NCI-H146 (cell line): ENCODE results near the gene RPP21.
"Not testable (repeated sequence)": the region's sequence is repeated elsewhere in the genome, so short reads cannot be mapped to it uniquely, and the experiment has no call there.

ENCODE experiments used
- DNase-seq: peaks from one replicate; lab custom pipeline; 2025; lab: John Stamatoyannopoulos, UW

The RPP21 gene

GRCh38 chr6:30329331-30329730 is 15.6 kb upstream of the RPP21 start:
- no peak for DNase-seq

DNA sequence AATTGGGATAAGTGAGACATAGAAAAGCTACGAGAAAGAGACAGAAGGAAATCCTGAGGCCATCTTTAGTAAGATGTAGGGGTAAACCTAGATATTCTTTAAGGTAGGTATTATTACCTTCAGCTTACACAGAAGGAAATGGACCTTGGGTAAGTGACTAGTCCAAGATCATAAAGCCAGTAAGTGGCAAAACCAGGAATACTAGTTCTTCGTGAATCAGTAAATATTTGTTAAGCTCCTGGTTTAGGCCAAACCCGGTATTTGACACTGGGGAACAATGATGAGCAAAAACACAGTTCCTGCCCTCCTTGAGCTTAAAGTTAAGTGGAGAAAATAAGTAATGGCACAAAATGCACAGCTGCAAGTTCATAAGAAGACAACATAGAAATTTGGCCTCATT is 13.0 kb upstream of the RPP21 start:
- DNase-seq, result no peak

GRCh38 chr6:30334075-30334783 is 10.7 kb upstream of the RPP21 start:
- no peak for DNase-seq

DNA sequence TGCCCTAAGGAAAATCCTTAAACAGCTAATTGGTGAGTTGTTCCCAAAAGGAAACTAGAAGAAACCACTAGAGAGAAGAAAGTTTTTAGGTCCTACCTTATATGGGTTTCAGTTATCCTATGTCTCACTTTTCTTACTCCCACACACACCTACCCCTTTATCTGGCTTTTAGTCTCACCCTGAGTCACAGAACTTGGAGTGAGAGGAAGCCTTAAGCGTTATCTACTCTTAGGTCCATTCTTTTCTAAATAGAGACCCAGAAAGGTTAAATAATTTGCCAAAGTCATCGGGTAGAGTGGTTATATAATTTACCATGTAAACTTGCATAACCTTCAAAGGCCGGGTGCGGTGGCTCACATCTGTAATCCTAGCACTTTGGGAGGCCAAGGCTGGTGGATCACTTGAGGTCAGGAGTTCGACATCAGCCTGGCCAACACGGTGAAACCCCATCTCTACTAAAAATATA is 4.3 kb upstream of the RPP21 start:
- DNase-seq, result no peak

DNA sequence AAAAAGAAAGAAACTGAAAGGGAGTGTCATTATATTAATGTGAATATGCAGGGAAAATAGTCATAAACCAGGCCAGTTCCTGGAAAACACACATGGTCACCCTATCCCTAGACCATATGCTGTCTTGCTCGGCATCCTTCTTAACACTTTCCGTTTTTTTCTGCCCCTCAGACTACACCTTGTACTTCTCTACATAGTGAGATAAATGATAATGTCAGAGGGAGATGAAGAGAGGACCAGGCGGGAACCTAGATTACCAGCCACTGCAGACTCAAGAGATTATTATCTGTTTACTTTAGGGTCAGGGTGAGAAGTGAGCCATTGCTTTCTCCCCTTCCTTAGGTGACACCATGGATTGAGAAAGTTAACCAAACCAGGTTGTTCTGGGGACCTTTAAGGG is 3.7 kb upstream of the RPP21 start:
- DNase-seq, result no peak

GRCh38 chr6:30341728-30342127 is 3.2 kb upstream of the RPP21 start:
- no peak for DNase-seq

DNA sequence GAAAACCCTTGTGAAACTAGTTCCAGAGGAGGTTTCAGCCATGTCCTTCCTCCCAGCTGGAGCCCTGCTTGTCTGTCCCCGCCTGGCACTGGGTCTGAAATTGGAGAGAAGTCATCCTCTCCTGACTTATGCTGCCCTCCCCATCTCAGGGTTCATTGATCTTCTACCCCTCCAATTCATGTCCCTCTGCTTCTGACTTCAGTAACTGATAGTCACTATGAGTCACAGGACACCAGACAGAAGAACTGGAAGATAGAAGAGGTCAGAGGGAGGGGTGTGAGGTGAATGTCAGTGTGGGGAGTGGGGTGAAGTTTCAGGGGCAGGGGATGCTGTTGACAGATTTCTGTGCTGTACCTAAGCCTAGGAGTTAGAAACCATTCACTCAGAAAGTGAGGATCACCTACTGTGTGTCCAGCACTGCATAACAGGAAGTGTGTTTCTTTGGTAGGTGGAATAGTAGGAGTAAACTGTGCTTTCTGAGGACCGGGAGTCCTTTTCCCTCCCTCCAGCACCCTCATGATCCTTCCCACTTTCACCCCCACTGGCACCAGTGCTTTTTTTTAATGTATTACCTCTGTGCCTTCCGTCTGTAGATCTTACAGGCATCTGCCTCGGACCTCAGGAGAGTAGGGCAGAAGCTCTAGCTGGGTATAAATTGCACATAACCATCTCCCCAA is 627 bp upstream of the RPP21 start:
- no peak for DNase-seq

DNA sequence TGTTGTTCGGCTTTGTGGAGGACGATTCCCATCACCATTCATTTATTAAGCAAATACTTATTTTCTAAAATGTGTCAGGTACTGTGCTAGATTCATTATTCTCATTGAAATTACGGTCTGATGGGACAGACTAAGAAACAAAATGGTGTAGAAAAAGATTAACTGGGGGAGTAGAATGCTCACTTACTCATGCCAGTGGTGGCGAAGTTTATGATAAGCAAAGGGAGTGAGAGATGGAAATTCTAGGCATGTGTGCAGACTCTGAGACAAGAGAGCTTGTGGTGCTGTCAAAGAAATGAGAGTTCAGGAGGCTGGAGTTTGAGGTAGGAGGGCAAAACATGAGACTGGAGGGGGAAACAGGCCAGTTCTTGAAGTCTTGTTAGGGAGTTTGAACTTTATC is 896 bp downstream of the RPP21 start:
- DNase-seq, result no peak

DNA sequence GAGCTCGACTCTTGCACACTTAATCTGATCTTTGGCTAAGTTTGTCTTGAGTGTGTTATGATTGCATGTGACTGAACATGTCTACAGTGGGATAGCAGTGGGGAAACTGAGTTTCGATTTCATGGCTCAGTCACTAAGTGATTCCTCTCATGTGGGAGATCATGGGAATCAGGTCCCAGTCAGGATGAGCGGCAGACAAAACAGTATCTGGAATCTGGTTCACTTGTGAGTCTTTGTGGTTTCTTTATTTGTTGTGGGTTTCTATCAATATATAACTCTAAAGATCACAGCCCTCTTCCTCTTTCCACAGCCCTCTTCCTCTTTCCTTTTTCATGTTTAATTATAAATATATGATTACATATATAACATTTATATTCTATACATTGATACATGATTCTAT is 4.0 kb downstream of the RPP21 start:
- DNase-seq, result no peak

DNA sequence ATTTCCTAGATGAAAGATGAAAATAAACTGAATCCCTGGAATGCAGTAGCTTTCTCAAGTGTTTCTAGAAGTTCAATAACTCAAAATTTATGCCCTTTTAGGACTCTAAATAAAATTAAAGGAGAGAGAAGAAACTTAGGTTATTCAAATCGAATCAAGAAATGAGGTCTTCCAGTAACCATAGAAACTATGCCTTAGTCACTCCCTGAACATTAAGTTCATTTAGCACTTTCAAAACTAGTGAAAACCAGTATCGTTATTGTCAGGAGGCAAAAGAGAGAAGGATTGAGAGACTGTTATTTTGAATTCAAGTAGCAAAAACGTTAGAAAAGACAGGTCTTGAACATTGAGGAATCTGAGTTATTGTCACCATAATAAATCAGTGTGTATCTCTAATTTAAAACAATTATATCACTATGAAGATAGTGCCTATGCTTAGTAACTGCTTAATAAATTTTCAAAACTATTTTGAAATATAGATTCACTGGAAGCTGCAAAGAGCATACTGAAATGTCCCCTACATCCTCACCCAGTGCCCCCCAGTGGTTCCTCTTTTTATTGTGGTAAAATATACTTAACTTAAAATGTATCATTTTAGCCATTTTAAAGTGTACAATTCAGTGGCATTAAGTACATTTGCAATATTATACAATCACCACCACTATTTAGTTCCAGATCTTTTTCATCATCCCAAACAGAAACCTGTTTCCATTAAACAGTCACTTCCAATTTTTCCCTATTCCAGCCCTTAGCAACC is 4.6 kb downstream of the RPP21 start:
- DNase-seq, result no peak

DNA sequence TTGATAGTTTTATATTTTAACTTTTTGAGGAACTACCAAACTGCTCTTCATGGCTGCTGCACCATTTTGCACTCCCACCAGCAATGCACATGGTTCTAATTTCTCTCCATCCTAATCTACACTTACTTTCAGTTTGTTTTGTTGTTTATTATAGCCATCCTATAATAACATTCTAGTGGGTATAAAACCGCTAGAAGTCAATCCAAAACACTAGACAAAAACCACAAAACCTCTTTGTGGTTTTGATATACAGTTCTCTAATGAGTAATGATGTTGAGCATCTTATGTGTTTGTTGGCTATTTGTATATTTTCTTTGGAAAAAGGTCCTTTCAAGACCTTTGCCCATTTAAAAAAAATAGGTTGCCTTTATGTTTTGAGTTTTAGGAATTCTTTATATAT is 5.6 kb downstream of the RPP21 start:
- DNase-seq, result no peak

DNA sequence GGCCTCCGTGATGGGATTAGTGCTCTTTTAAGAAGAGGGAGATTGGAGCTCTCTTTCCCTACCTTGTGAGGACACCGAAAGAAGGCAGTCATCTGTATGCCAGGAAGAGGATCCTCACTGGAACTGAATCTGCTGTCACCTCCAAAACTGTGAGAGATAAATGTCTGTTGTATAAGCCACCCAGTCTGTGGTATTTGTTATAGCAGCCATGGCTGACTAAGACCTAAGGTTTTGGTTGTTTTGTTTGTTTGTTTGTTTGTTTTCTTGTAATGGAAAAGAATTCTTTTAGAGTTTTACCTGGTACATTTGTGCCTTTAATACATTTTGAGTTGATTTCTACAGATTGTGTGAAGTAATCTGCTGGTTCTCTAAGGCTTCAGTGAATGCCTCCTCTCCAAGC is 7.6 kb downstream of the RPP21 start:
- no peak for DNase-seq

GRCh38 chr6:30355281-30355680 is 10.3 kb downstream of the RPP21 start:
- DNase-seq, result no peak

DNA sequence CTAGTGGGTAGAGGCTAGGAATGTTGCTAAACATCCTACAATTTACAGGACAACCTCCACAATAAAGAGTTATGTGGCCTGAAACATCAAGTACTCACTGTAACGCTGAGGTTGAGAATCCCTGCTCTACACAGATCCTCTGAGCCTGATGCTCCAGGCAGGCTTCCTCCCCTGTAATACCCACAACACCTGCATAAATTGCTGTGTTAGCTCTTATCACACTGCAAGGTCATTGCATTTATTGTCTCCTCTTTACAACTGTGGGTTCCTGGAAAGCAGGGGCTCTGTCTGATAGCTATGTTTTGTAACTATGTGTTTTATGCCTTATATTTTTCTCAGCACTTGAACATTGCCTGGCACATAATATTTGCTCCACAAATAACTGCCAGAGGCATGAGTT is 11.6 kb downstream of the RPP21 start:
- no peak for DNase-seq

- peak; percentile 74 for DNase-seq
These were observed 13.0 kb downstream of the RPP21 start for GRCh38 chr6:30357678-30358540.

DNA sequence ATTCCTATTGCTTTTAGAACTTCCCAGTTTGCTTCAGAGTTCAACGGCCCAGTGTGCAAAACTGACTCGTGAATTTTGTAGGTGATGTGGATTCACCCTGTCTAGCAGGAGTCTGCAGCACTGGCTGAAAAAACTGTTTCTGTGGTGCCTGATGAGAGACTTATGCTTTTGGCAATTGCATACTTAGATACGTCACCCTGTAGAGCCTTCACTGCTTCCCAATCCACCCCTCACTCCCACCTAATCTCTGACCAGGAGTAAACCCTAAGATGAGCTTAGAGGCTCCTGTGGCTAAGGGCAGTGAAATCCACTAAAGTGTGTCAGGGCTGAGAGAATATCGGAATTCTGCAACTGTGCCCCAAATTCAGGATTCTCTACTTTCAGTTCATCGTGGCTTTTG is 14.3 kb downstream of the RPP21 start:
- no peak for DNase-seq

- DNase-seq, result no peak
These were observed 15.2 kb downstream of the RPP21 start for GRCh38 chr6:30360139-30360538.

- DNase-seq, result no peak
These were observed 16.7 kb downstream of the RPP21 start for GRCh38 chr6:30361661-30362060.

DNA sequence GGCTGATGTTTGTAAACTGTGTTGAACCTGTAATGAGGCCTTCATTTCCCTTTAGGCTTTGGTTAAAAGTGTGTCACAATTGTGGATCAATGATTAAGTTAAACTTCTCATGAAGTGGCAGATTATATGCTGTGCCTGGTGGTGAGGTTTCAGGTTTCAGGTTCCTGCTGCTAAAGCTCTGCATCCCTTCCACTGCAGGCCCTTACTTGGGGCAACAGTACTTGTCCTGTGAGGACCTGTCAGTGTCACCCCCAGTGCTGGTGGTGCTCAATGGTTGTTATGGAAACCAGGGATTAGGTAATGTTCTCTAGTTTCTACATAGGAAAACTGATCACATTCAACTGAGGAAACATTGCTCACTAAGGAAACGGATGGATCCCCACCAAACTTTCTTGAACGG is 18.5 kb downstream of the RPP21 start:
- no peak for DNase-seq

DNA sequence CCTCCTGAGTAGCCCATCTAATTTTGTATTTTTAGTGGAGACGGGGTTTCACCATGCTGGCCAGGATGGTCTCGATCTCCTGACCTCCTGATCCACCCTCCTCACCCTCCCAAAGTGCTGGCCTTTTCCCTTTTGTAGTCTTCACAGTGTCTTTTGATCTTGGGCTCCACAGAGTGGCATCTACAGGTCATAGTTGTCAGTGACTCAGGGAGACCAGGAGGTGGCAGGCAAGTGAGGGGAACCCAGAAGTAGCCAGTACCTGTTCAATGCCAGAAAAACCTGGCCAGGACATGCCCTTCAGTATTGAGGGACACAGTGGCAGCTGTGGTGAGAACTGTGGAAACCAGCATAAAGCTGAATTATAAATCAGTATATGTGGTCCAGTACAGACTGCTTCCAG is 19.6 kb downstream of the RPP21 start:
- DNase-seq, result no peak

DNA sequence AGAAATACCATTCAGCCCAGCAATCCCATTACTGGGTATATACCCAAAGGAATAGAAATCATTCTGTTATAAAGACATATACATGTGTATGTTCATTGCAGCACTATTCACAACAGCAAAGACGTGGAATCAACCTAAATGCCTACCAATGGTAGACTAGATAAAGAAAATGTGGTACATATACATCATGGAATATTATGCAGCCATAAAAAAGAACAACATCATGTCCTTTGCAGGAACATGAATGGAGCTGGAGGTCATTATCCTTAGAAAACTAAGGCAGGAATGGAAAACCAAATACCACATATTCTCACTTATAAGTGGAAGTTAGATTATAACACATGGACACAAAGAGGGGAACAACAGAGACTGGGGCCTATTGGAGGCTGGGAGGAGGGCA is 24.3 kb downstream of the RPP21 start:
- DNase-seq, result not testable (repeated sequence)

- DNase-seq, result no peak
These were observed 33.5 kb downstream of the RPP21 start for GRCh38 chr6:30378290-30378937.
